ES-I3 (cell line): ENCODE data around the gene NTRK3.

Source experiments
- H3K36me3 ChIP-seq: 2 replicates; pipeline ENCODE4 v1.6.1; 2013; ENCODE audit warnings: mild to moderate bottlenecking, low read length, control low read depth, moderate library complexity; ENCODE audit not compliant: insufficient read depth
- H3K4me1 ChIP-seq: 2 replicates; pipeline ENCODE4 v1.6.1; 2013; ENCODE audit warnings: mild to moderate bottlenecking, control low read depth, low read length; ENCODE audit not compliant: insufficient read depth
- H3K9ac ChIP-seq: 2 replicates; pipeline ENCODE4 v1.6.1; 2013; ENCODE audit warnings: low read depth, mild to moderate bottlenecking, low read length, moderate library complexity
- H3K9me3 ChIP-seq: 2 replicates; pipeline ENCODE4 v1.6.1; 2013; ENCODE audit warnings: mild to moderate bottlenecking, low read length, moderate library complexity; ENCODE audit not compliant: control insufficient read depth, insufficient read depth

Gene NTRK3

GRCh38 chr15:87945246-87945645, 311.3 kb downstream of the NTRK3 start:
- no peaks in the 10 kb centered on the region for H3K9me3 ChIP-seq
- H3K4me1 ChIP-seq: no peaks in the 10 kb centered on the region
- no peak overlapping the region for H3K9ac ChIP-seq
- no peaks in the 10 kb centered on the region for H3K36me3 ChIP-seq

- Histone ChIP-seq H3K9ac (no peak overlapping the region), H3K4me1 (no peaks in the 10 kb centered on the region), H3K9me3 (no peaks in the 10 kb centered on the region), H3K36me3 (no peaks in the 10 kb centered on the region)
These were observed 311.8 kb downstream of the NTRK3 start for GRCh38 chr15:87944691-87945090.

GRCh38 chr15:87944050-87944449, 312.5 kb downstream of the NTRK3 start:
- no peaks in the 10 kb centered on the region for H3K4me1 ChIP-seq
- H3K9me3 ChIP-seq: no peaks in the 10 kb centered on the region
- no peak overlapping the region for H3K9ac ChIP-seq
- H3K36me3 ChIP-seq: no peaks in the 10 kb centered on the region

- no peaks in the 10 kb centered on the region for H3K9me3 ChIP-seq
- H3K9ac ChIP-seq: no peak overlapping the region
- no peaks in the 10 kb centered on the region for H3K4me1 ChIP-seq
- no peaks in the 10 kb centered on the region for H3K36me3 ChIP-seq
These were observed 312.9 kb downstream of the NTRK3 start for GRCh38 chr15:87943626-87944025.

- no peaks in the 10 kb centered on the region for H3K9me3 ChIP-seq
- H3K9ac ChIP-seq: no peak overlapping the region
- no peaks in the 10 kb centered on the region for H3K36me3 ChIP-seq
These were observed 314.2 kb downstream of the NTRK3 start for GRCh38 chr15:87942316-87942715.

GRCh38 chr15:87941606-87942005, 314.9 kb downstream of the NTRK3 start:
- Histone ChIP-seq H3K4me1 (no peaks in the 10 kb centered on the region), H3K36me3 (no peaks in the 10 kb centered on the region), H3K9ac (no peak overlapping the region), H3K9me3 (no peaks in the 10 kb centered on the region)

More at GRCh38 chr15:87942316-87942715, 314.2 kb downstream of the NTRK3 start:
- H3K4me1 ChIP-seq: no peaks in the 10 kb centered on the region

- no peaks in the 10 kb centered on the region for H3K4me1 ChIP-seq
- no peaks in the 10 kb centered on the region for H3K9me3 ChIP-seq
- H3K9ac ChIP-seq: no peak overlapping the region
- no peaks in the 10 kb centered on the region for H3K36me3 ChIP-seq
These were observed 315.8 kb downstream of the NTRK3 start for GRCh38 chr15:87940768-87941167.

- Histone ChIP-seq H3K9ac (no peak overlapping the region), H3K9me3 (no peaks in the 10 kb centered on the region), H3K4me1 (no peaks in the 10 kb centered on the region), H3K36me3 (no peaks in the 10 kb centered on the region)
These were observed 316.6 kb downstream of the NTRK3 start for GRCh38 chr15:87939848-87940457.

GRCh38 chr15:87938031-87938430, 318.5 kb downstream of the NTRK3 start:
- H3K9me3 ChIP-seq: no peaks in the 10 kb centered on the region
- H3K9ac ChIP-seq: no peak overlapping the region
- no peaks in the 10 kb centered on the region for H3K4me1 ChIP-seq
- no peaks in the 10 kb centered on the region for H3K36me3 ChIP-seq

- Histone ChIP-seq H3K4me1 (no peaks in the 10 kb centered on the region), H3K9me3 (no peaks in the 10 kb centered on the region), H3K9ac (no peak overlapping the region), H3K36me3 (no peaks in the 10 kb centered on the region)
These were observed 321.0 kb downstream of the NTRK3 start for GRCh38 chr15:87935583-87935982.

- Histone ChIP-seq H3K4me1 (no peaks in the 10 kb centered on the region), H3K9me3 (no peaks in the 10 kb centered on the region), H3K9ac (no peak overlapping the region), H3K36me3 (no peaks in the 10 kb centered on the region)
These were observed 325.0 kb downstream of the NTRK3 start for GRCh38 chr15:87931584-87931983.

GRCh38 chr15:87930457-87930856, 326.1 kb downstream of the NTRK3 start:
- no peaks in the 10 kb centered on the region for H3K9me3 ChIP-seq
- no peaks in the 10 kb centered on the region for H3K4me1 ChIP-seq
- H3K36me3 ChIP-seq: no peaks in the 10 kb centered on the region
- H3K9ac ChIP-seq: no peak overlapping the region

GRCh38 chr15:87929841-87930240, 326.7 kb downstream of the NTRK3 start:
- H3K9me3 ChIP-seq: no peaks in the 10 kb centered on the region
- H3K9ac ChIP-seq: no peak overlapping the region
- H3K36me3 ChIP-seq: no peaks in the 10 kb centered on the region
- H3K4me1 ChIP-seq: no peaks in the 10 kb centered on the region

- Histone ChIP-seq H3K9ac (no peak overlapping the region), H3K4me1 (no peaks in the 10 kb centered on the region), H3K9me3 (no peaks in the 10 kb centered on the region), H3K36me3 (no peaks in the 10 kb centered on the region)
These were observed 332.1 kb downstream of the NTRK3 start for GRCh38 chr15:87924433-87924832.

- Histone ChIP-seq H3K9ac (no peak overlapping the region), H3K4me1 (no peaks in the 10 kb centered on the region), H3K36me3 (no peaks in the 10 kb centered on the region), H3K9me3 (no peaks in the 10 kb centered on the region)
These were observed 337.5 kb downstream of the NTRK3 start for GRCh38 chr15:87919064-87919463.

- no peak overlapping the region for H3K9ac ChIP-seq
- H3K4me1 ChIP-seq: no peaks in the 10 kb centered on the region
- no peaks in the 10 kb centered on the region for H3K36me3 ChIP-seq
- H3K9me3 ChIP-seq: no peaks in the 10 kb centered on the region
These were observed 339.1 kb downstream of the NTRK3 start for GRCh38 chr15:87917480-87917879.
